ENCODE data around the gene CFAP69. TPM values are rescaled to one million over a fixed set of nuclear protein-coding genes. Genes with fewer than 3 reads are reported as not detected.

The CFAP69 gene
- total and polyA plus RNA-seq, 2 experiments from 2014 or later: 4.9 to 7.9 TPM

DNA sequence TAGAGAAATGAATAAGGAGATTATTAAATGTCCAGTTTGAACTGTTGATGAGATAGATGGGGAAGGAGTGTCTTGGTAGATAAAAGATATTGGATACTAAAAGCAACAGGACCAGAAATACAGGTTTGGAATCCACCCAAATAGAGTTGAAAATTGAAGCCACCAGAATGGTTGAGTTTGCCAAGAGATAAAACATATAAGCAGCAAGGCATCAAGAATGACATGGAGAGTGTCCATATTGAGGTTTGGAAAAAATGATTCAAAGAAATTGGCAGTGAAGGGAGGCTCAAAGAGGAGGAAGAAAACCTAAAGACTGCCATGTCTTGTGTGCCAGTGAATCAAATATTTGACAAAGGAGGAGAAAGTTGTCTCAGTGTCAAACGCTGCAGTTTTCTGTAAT, 24.2 kb downstream of the CFAP69 start (continued):
- TF ChIP-seq, protein P1, sequence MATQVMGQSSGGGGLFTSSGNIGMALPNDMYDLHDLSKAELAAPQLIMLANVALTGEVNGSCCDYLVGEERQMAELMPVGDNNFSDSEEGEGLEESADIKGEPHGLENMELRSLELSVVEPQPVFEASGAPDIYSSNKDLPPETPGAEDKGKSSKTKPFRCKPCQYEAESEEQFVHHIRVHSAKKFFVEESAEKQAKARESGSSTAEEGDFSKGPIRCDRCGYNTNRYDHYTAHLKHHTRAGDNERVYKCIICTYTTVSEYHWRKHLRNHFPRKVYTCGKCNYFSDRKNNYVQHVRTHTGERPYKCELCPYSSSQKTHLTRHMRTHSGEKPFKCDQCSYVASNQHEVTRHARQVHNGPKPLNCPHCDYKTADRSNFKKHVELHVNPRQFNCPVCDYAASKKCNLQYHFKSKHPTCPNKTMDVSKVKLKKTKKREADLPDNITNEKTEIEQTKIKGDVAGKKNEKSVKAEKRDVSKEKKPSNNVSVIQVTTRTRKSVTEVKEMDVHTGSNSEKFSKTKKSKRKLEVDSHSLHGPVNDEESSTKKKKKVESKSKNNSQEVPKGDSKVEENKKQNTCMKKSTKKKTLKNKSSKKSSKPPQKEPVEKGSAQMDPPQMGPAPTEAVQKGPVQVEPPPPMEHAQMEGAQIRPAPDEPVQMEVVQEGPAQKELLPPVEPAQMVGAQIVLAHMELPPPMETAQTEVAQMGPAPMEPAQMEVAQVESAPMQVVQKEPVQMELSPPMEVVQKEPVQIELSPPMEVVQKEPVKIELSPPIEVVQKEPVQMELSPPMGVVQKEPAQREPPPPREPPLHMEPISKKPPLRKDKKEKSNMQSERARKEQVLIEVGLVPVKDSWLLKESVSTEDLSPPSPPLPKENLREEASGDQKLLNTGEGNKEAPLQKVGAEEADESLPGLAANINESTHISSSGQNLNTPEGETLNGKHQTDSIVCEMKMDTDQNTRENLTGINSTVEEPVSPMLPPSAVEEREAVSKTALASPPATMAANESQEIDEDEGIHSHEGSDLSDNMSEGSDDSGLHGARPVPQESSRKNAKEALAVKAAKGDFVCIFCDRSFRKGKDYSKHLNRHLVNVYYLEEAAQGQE (IDR thresholded peaks at IDR 0.05; ENCODE audit: unreplicated experiment): no peak
- no peak for TF ChIP-seq NANOG (IDR thresholded peaks at IDR 0.05; ENCODE audit: borderline replicate concordance)
- no peak for TF ChIP-seq EZH2 (IDR thresholded peaks at IDR 0.05; ENCODE audit: low read depth, unreplicated experiment)
- TF ChIP-seq, protein P2, sequence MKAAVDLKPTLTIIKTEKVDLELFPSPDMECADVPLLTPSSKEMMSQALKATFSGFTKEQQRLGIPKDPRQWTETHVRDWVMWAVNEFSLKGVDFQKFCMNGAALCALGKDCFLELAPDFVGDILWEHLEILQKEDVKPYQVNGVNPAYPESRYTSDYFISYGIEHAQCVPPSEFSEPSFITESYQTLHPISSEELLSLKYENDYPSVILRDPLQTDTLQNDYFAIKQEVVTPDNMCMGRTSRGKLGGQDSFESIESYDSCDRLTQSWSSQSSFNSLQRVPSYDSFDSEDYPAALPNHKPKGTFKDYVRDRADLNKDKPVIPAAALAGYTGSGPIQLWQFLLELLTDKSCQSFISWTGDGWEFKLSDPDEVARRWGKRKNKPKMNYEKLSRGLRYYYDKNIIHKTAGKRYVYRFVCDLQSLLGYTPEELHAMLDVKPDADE (IDR thresholded peaks at IDR 0.05): no peak
- TF ChIP-seq CREB1 (CRISPR knock-in tag; IDR thresholded peaks at IDR 0.05; ENCODE audit: low read depth): no peak
- no peak for TF ChIP-seq ZNF114 (CRISPR knock-in tag; IDR thresholded peaks at IDR 0.05)
- no peak for TF ChIP-seq STAT1 (IDR thresholded peaks at IDR 0.05; ENCODE audit: unreplicated experiment)
- TF ChIP-seq EZH2phosphoT487 (IDR thresholded peaks at IDR 0.05; ENCODE audit: unreplicated experiment): no peak
- TF ChIP-seq JUNB (IDR thresholded peaks at IDR 0.05; ENCODE audit: unreplicated experiment): no peak

DNA sequence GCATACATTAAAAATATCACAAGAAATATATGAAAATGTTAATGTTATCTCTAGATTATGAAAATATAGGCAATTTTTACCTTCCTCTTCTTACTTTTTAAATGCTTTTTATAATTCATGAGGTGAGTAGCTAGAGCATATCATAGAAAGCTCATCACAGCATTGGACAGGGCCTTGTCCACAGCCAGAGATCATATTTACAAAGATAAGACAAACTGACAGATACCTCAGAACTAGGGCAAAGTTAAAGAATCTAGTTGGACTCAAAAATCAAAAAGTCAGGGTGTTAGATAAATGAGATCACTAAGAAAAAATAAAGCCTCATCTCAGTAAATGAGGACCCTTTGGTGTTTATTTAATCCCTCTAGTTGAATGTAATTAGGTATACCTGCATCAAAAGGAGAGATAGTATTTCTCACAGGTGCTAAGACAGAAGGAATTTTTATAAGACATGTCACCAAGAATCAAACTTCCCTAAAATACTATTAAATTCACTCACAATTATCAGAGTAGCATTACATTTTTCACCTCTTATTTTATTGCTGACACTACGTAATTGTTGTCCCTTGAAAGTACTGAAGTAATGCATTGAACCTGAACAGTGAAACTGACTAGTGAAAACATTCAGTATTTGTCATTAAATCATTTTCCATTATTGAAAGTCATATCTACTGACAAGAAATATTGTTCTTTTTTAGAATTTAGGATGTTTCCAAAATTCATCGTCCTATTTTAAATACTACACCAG, 25.6 kb downstream of the CFAP69 start:
- ATAC-seq (no peak), DNase-seq (ENCODE audit: low spot score) (no peak)
- Histone ChIP-seq H3K9me2 (ENCODE audit: insufficient read depth) (no peaks in the 10 kb centered on the region), H3K36me3 (ENCODE audit: insufficient read depth) (no peaks in the 10 kb centered on the region), H2AFZ (no peak overlapping the region), H3K4me1 (ENCODE audit: insufficient read depth) (no peaks in the 10 kb centered on the region), H3K27ac (ENCODE audit: low read depth) (no peak overlapping the region), H3F3A (replicated peaks; ENCODE audit: low read depth) (no peaks in the 10 kb centered on the region), H3K79me2 (replicated peaks; ENCODE audit: insufficient read depth) (no peaks in the 10 kb centered on the region), H4K20me1 (replicated peaks; ENCODE audit: insufficient read depth) (no peaks in the 10 kb centered on the region), H3K4me2 (no peak overlapping the region), H3K27me3 (ENCODE audit: insufficient read depth) (no peaks in the 10 kb centered on the region), H3K4me3 (no peak overlapping the region)
- H3K27ac Mint-ChIP-seq: no peak overlapping the region
- no peaks in the 10 kb centered on the region for H3K27me3 Mint-ChIP-seq (ENCODE audit: insufficient read depth, low read depth, poor library complexity)
- H3K9me3 Mint-ChIP-seq: no peaks in the 10 kb centered on the region
- H3K4me3 Mint-ChIP-seq: no peak overlapping the region
- no peaks in the 10 kb centered on the region for H3K36me3 Mint-ChIP-seq (ENCODE audit: low read depth)
- no peaks in the 10 kb centered on the region for H3K4me1 Mint-ChIP-seq
- TF ChIP-seq JUNB (IDR thresholded peaks at IDR 0.05; ENCODE audit: unreplicated experiment): no peak
- no peak for TF ChIP-seq ZNF331 (CRISPR knock-in tag; IDR thresholded peaks at IDR 0.05; ENCODE audit: low read depth)
- TF ChIP-seq EZH2 (IDR thresholded peaks at IDR 0.05; ENCODE audit: low read depth, unreplicated experiment): no peak
- no peak for TF ChIP-seq EZH2phosphoT487 (IDR thresholded peaks at IDR 0.05; ENCODE audit: unreplicated experiment)
- TF ChIP-seq, protein P1 (IDR thresholded peaks at IDR 0.05; ENCODE audit: unreplicated experiment): no peak
- TF ChIP-seq, protein P3, sequence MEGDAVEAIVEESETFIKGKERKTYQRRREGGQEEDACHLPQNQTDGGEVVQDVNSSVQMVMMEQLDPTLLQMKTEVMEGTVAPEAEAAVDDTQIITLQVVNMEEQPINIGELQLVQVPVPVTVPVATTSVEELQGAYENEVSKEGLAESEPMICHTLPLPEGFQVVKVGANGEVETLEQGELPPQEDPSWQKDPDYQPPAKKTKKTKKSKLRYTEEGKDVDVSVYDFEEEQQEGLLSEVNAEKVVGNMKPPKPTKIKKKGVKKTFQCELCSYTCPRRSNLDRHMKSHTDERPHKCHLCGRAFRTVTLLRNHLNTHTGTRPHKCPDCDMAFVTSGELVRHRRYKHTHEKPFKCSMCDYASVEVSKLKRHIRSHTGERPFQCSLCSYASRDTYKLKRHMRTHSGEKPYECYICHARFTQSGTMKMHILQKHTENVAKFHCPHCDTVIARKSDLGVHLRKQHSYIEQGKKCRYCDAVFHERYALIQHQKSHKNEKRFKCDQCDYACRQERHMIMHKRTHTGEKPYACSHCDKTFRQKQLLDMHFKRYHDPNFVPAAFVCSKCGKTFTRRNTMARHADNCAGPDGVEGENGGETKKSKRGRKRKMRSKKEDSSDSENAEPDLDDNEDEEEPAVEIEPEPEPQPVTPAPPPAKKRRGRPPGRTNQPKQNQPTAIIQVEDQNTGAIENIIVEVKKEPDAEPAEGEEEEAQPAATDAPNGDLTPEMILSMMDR (conservative IDR thresholded peaks at IDR 0.05; ENCODE audit: low read depth in 2 of 2): no peak
- TF ChIP-seq NANOG (IDR thresholded peaks at IDR 0.05; ENCODE audit: borderline replicate concordance): no peak

Data from GM23338 (cell line).